Esophagus muscularis mucosa (tissue), 3 donors: Measurements from ENCODE around the gene SLC45A1.

Source experiments
- CTCF ChIP-seq, 3 experiments: fragments of 200-600 bp in 2 of 3; fragments of 450-650 bp in 1 of 3; sonication (generic) in 2 of 3; IDR thresholded peaks; one replicate each; pipeline ENCODE4 v1.5.1; 2017 to 2019; ENCODE audit warnings: antibody characterized with exemption in 3 of 3, mild to moderate bottlenecking in 2 of 3, moderate library complexity in 1 of 3
- EP300 ChIP-seq: sonication (generic); formaldehyde crosslinking; IDR thresholded peaks from one replicate; pipeline ENCODE4 v1.6.1; 2017; ENCODE audit warnings: antibody characterized with exemption

DNA sequence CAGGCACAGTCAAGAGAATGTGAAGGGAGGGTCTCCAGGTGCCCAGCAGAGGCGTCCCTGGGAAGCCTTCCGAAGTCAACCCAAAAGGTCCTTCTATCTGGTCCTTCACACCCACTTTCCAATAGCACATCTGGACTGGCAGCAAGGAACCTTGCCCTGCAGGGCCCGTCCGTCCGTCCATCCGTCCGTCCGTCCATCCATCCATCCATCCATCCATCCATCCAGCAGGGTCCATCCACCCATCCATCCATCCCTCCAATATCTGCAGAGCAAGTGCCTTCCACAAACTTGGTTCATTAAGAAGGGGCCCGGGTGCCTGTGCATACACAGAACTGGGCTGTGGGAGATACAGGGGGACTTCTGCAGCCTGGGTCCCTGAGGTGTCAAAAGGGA lies 31.6 kb downstream of the SLC45A1 start:
- TF ChIP-seq CTCF (IDR thresholded peaks at IDR 0.05) (no peak), EP300 (no peak)
